Keratinocyte (primary cell): Measurements from ENCODE around the gene BTBD17. TPM values are rescaled to one million over a fixed set of nuclear protein-coding genes. Genes with fewer than 3 reads are reported as not detected.

ENCODE experiments used
- DNase-seq: peaks from one replicate; pipeline ENCODE4 v3.0.0-alpha.2; 2011; ENCODE audit warnings: low read depth, missing footprints, low spot score
- FAIRE-seq: peaks from 2 replicates; lab custom pipeline; 2011; peaks lifted over from hg19 to GRCh38; lab: Jason Lieb, UNC
- H2AFZ ChIP-seq: 2 replicates; pipeline ENCODE4 v1.6.0; 2012; ENCODE audit warnings: low read length, control low read depth, inconsistent platforms; ENCODE audit not compliant: control insufficient read depth
- H3K27ac ChIP-seq: 2 replicates; pipeline ENCODE4 v1.5.1; 2011; ENCODE audit warnings: low read length; ENCODE audit not compliant: control insufficient read depth, insufficient read depth
- H3K27me3 ChIP-seq: 3 replicates; pipeline ENCODE4 v1.6.0; 2011; ENCODE audit warnings: low read length; ENCODE audit not compliant: control insufficient read depth, insufficient read depth; ENCODE audit errors: extremely low read depth
- H3K36me3 ChIP-seq, 2 experiments: 2 replicates in 1 of 2; 3 replicates in 1 of 2; pipeline ENCODE4 v1.5.1; 2011; ENCODE audit warnings: low read length in 2 of 2, mild to moderate bottlenecking in 1 of 2; ENCODE audit not compliant: control insufficient read depth in 2 of 2, insufficient read depth in 2 of 2; ENCODE audit errors: extremely low read depth in 1 of 2
- H3K4me1 ChIP-seq: 3 replicates; pipeline ENCODE4 v1.5.1; 2011; ENCODE audit warnings: low read length; ENCODE audit not compliant: control insufficient read depth, insufficient read depth; ENCODE audit errors: extremely low read depth
- H3K4me2 ChIP-seq: 3 replicates; pipeline ENCODE4 v1.6.0; 2011; ENCODE audit warnings: low read depth, low read length; ENCODE audit not compliant: control insufficient read depth, insufficient read depth; ENCODE audit errors: extremely low read depth
- H3K4me3 ChIP-seq, 3 experiments: fragments of 200-600 bp in 1 of 3; sonication (generic) in 1 of 3; 2 replicates in 2 of 3; 3 replicates in 1 of 3; pipeline ENCODE4 v1.5.1; 2011 to 2016; ENCODE audit warnings: low read length in 3 of 3, mild to moderate bottlenecking in 3 of 3, control low read depth in 2 of 3, inconsistent platforms in 1 of 3, low read depth in 1 of 3, mixed read lengths in 1 of 3, mixed run types in 1 of 3, moderate library complexity in 1 of 3; ENCODE audit not compliant: control insufficient read depth in 2 of 3, insufficient read depth in 2 of 3; ENCODE audit errors: extremely low read depth in 1 of 3
- H3K79me2 ChIP-seq: 2 replicates; pipeline ENCODE4 v1.6.0; 2012; ENCODE audit warnings: low read length; ENCODE audit not compliant: control insufficient read depth, insufficient read depth
- H3K9ac ChIP-seq: 3 replicates; pipeline ENCODE4 v1.6.0; 2011; ENCODE audit warnings: low read length; ENCODE audit not compliant: control insufficient read depth, insufficient read depth; ENCODE audit errors: extremely low read depth
- H3K9me1 ChIP-seq: 3 replicates; pipeline ENCODE4 v1.6.0; 2011; ENCODE audit warnings: low read length; ENCODE audit not compliant: control insufficient read depth, insufficient read depth; ENCODE audit errors: extremely low read depth
- H3K9me3 ChIP-seq: 2 replicates; pipeline ENCODE4 v1.5.1; 2012; ENCODE audit warnings: low read depth, low read length; ENCODE audit not compliant: control insufficient read depth
- H4K20me1 ChIP-seq: 3 replicates; pipeline ENCODE4 v1.6.0; 2011; ENCODE audit warnings: low read length; ENCODE audit not compliant: control insufficient read depth, insufficient read depth; ENCODE audit errors: extremely low read depth
- CTCF ChIP-seq, 3 experiments: IDR thresholded peaks in 1 of 3; conservative IDR thresholded peaks in 1 of 3; optimal IDR thresholded peaks in 1 of 3; 2 replicates in 2 of 3; 3 replicates in 1 of 3; pipeline versions ENCODE3 to v1.5.1; 2011; ENCODE audit warnings: low read length in 3 of 3, mild to moderate bottlenecking in 3 of 3, moderate library complexity in 2 of 3, control low read depth in 1 of 3, inconsistent platforms in 1 of 3; ENCODE audit not compliant: insufficient read depth in 2 of 3; ENCODE audit errors: extremely low read depth in 1 of 3
- EZH2 ChIP-seq: IDR thresholded peaks from one replicate; pipeline ENCODE4 v1.6.1; 2012; ENCODE audit warnings: inconsistent platforms, mild to moderate bottlenecking, low read length, moderate library complexity
- dilution Hi-C: fragments of 300-500 bp; cut with MboI; formaldehyde crosslinking; loops from one replicate; pipeline ENCODE4 v1.7.0; 2020; ENCODE audit warnings: low sequenced_read_pairs; ENCODE audit not compliant: extremely low pct_ligation_motif_present
- polyA plus RNA-seq, 5 experiments: library from polyadenylated mRNA; depleted of rRNA in 3 of 5; stranded (reverse) in 3 of 5; stranded (forward) in 1 of 5; unstranded in 1 of 5; fragments of >200 nt; gene quantifications; 1 replicate in 1 of 5; 2 replicates in 3 of 5; 3 replicates in 1 of 5; pipeline versions ENCODE4 v1.2.1 to v1.2.3, GENCODE V29; 2011 to 2012; ENCODE audit warnings: missing spikeins in 2 of 5, low read depth in 1 of 5, low replicate concordance in 1 of 5

The BTBD17 gene
- polyA plus RNA-seq, 1 donor (not counting 4 experiments of a cell fraction or from before 2014, with no cell fraction given) = not detected

- dilution Hi-C loops = no loop called here
Observed at GRCh38 chr17:74391771-74392170, 30.1 kb upstream of the BTBD17 start.

GRCh38 chr17:74390680-74391653, 29.3 kb upstream of the BTBD17 start:
- Histone ChIP-seq H3K27me3 (peaks cover 21% of the 10 kb centered on the region), H3K27ac (no peak overlapping the region), H3K9ac (no peak overlapping the region), H2AFZ (no peak overlapping the region), H3K9me1 (no peaks in the 10 kb centered on the region), H4K20me1 (peaks cover 2% of the 10 kb centered on the region), H3K4me1 (no peaks in the 10 kb centered on the region), H3K9me3 (no peaks in the 10 kb centered on the region), H3K4me2 (no peak overlapping the region), H3K36me3 (no peaks in the 10 kb centered on the region), H3K4me3 (no peak overlapping the region), H3K79me2 (no peaks in the 10 kb centered on the region)
- dilution Hi-C loops = no loop called here
- FAIRE-seq (no peak), DNase-seq (no peak)
- TF ChIP-seq EZH2 (no peak), CTCF (optimal IDR thresholded peaks at IDR 0.05 in 1 of 3, IDR thresholded peaks at IDR 0.05 in 1 of 3, conservative IDR thresholded peaks at IDR 0.05 in 1 of 3; ENCODE audit: extremely low read depth in 1 of 3, insufficient read depth in 2 of 3, low read length in 3 of 3) (no peak)

More at GRCh38 chr17:74391771-74392170, 30.1 kb upstream of the BTBD17 start:
- Histone ChIP-seq H3K4me3 (no peak overlapping the region), H3K9me3 (no peaks in the 10 kb centered on the region), H4K20me1 (peaks cover 2% of the 10 kb centered on the region), H3K9me1 (no peaks in the 10 kb centered on the region), H3K36me3 (no peaks in the 10 kb centered on the region), H3K4me1 (no peaks in the 10 kb centered on the region), H3K27me3 (peaks cover 20% of the 10 kb centered on the region), H2AFZ (no peak overlapping the region), H3K4me2 (no peak overlapping the region), H3K9ac (no peak overlapping the region), H3K79me2 (no peaks in the 10 kb centered on the region), H3K27ac (no peak overlapping the region)
- TF ChIP-seq EZH2 (no peak), CTCF (optimal IDR thresholded peaks at IDR 0.05 in 1 of 3, IDR thresholded peaks at IDR 0.05 in 1 of 3, conservative IDR thresholded peaks at IDR 0.05 in 1 of 3; ENCODE audit: extremely low read depth in 1 of 3, insufficient read depth in 2 of 3, low read length in 3 of 3) (no peak)
- FAIRE-seq (no peak), DNase-seq (no peak)
